Dermis lymphatic vessel endothelial cell (primary cell): ENCODE results near the gene OR2A12. TPM values are rescaled to one million over a fixed set of nuclear protein-coding genes. Genes with fewer than 3 reads are reported as not detected.

ENCODE experiments used
- total RNA-seq: library from RNA; depleted of rRNA; stranded (reverse); fragments of >200 nt; gene quantifications from 2 replicates; pipeline ENCODE4 v1.2.1, GENCODE V29; 2014

OR2A12 gene, protein sequence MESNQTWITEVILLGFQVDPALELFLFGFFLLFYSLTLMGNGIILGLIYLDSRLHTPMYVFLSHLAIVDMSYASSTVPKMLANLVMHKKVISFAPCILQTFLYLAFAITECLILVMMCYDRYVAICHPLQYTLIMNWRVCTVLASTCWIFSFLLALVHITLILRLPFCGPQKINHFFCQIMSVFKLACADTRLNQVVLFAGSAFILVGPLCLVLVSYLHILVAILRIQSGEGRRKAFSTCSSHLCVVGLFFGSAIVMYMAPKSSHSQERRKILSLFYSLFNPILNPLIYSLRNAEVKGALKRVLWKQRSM
- total RNA-seq, result not detected in 2 replicates

DNA sequence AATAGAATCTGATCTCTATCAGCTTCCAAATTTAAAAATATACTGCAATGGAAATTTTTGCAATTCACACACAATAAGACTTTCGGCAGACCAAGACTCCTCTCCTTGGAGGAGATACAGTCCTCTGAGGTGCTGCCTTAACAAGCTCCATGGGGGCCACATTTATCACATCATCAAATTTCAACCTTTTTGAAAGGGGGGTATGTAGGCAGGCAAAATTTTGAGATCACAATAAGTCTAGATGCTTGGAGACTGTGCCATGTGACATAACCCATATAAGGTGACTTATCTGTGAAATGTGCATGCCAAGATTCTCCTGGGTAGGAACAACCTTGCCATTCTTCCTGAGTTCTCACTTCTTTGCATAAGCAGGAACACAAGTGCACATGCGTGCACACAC lies at the start of gene OR2A12:
Gene OR2A12 (plus strand): TSS at position 301 of the 400 bp plus-strand sequence. CDS start 8,830 bp downstream, outside the sequence.

DNA sequence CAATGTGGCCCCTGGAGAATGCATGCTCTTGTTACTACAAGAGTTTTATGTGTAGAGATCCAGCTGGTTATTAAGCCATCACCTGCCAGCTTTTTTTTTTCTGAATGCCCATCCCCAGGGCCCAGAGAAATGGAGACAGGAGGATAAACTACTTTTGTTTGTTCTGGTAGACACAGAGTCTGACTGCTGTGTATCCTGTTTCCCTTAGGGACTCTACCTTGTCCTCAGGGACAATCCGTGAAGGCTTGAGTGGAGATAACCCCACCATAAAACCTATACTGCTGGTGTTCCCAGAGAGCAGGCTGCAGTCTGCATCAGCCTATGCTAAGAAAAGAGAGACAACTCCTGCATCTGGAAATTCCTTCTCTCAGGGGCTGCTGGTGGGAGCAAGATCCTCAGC lies 37.4 kb upstream of the OR2A12 start, which contains the start of gene OR2A5:
Gene OR2A5 (plus strand): TSS at position 301 of the 400 bp plus-strand sequence. CDS start 1,454 bp downstream, outside the sequence.

DNA sequence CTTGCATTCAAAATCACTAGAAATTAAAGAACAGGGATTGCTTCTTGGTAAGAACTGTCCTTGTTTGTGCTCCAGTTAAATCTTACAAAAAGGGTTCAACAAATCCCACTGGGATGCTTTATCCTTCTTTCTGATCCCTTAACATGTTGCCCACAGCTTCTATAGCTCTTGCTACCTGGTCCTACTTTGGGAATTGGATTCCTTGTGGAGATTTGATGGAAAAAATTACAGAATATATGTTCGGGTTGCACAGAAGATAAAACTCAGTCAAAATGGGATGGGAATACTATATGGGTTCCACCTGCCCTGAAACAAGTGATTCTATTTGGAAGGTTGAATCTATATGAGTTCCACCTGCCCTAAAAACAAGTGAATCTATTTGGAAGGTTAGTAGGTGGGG lies 16.6 kb upstream of the OR2A12 start, which contains the start of gene OR2A25:
Gene OR2A25 (plus strand): TSS at position 301 of the 400 bp plus-strand sequence. CDS start 4,409 bp downstream, outside the sequence.

DNA sequence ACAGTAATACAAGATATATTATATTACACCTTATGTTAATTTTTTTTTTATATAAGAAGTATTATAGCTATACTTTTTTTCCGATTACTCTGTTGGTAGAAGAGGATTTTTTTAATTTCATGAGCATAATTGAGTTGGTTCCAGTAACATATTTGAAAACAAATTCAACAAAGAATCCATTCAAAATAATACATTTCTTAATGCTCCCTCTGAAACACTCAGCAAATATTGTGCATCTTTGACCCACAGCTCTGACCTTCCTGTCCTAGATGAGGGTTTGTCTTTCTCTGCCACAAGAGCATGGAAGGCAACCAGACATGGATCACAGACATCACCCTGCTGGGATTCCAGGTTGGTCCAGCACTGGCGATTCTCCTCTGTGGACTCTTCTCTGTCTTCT lies 23.2 kb downstream of the OR2A12 start, which contains the start of gene OR2A2:
Gene OR2A2 (plus strand): TSS at position 301 of the 400 bp plus-strand sequence. CDS start 0 bp downstream, at position 301.

DNA sequence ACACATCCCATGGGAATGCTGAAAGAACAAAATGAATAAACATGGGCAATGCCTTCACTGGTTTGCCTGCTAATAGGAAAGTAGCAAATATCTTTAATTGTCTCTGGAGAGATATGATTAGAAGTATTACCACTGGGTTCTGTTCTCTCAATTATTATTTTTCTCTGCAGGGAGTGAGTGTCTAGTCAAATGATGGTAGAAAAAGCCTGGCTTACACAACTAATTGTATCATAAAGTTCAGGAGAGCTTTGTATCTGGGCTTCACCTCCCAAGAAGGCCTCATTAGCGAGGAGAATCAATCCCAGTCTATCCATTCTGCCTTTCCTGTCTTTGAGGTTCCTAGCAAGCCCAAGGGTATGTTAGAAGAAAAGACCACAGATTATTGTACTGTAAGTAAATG lies 36.8 kb downstream of the OR2A12 start, which contains the start of gene OR2A14:
Gene OR2A14 (plus strand): TSS at position 301 of the 400 bp plus-strand sequence. CDS start 5,937 bp downstream, outside the sequence.

Other genes starting within 250 kb of the OR2A12 start
- gene TCAF1, start 184.1 kb upstream of the OR2A12 start, total RNA-seq, result 37.4 and 43.4 TPM in 2 replicates
- gene OR2F2, start 151.0 kb upstream of the OR2A12 start, total RNA-seq, result not detected in 2 replicates
- not detected in 2 replicates for gene OR2F1, start 131.4 kb upstream of the OR2A12 start, total RNA-seq
- not detected in 2 replicates for gene OR6B1, start 86.0 kb upstream of the OR2A12 start, total RNA-seq
- not detected in 2 replicates for gene OR2A5, start 37.3 kb upstream of the OR2A12 start, total RNA-seq
- not detected in 2 replicates for gene OR2A25, start 16.5 kb upstream of the OR2A12 start, total RNA-seq
- not detected in 2 replicates for gene OR2A2, start 23.3 kb downstream of the OR2A12 start, total RNA-seq
- gene OR2A14, start 36.9 kb downstream of the OR2A12 start, total RNA-seq, result not detected in 2 replicates
- gene CTAGE4, start 97.2 kb downstream of the OR2A12 start, total RNA-seq, result 0.09 TPM in 1 of 2 replicates, not detected in the other
- under 0.01 and 0.43 TPM in 2 replicates for gene ARHGEF35, start 109.6 kb downstream of the OR2A12 start, total RNA-seq
- gene OR2A42, start 153.3 kb downstream of the OR2A12 start, total RNA-seq, result not detected in 2 replicates
- not detected in 2 replicates for gene OR2A7, start 178.5 kb downstream of the OR2A12 start, total RNA-seq
- not detected in 2 replicates for gene CTAGE8, start 183.0 kb downstream of the OR2A12 start, total RNA-seq
- gene OR2A1, start 226.1 kb downstream of the OR2A12 start, total RNA-seq, result under 0.01 TPM in 1 of 2 replicates, not detected in the other